ENCODE results near the gene RAB40C. TPM values are rescaled to one million over a fixed set of nuclear protein-coding genes. Genes with fewer than 3 reads are reported as not detected.

RAB40C gene
- total RNA-seq, 2 donors from 2014 or later = 11.1 to 13.5 TPM

- no peak for TF ChIP-seq CTCF (IDR thresholded peaks at IDR 0.05)
- Histone ChIP-seq H3K9me3 (no peaks in the 10 kb centered on the region), H3K4me1 (peaks cover 0 to 36% of the 10 kb centered on the region in 2 donors), H3K27ac (peak overlapping the region; percentile 99), H3K36me3 (peaks cover 6% of the 10 kb centered on the region), H3K4me3 (peak overlapping the region; percentile 82 to 85), H3K27me3 (no peaks in the 10 kb centered on the region)
- DNase-seq (ENCODE audit: low spot score) = peak; percentile 89
Observed at GRCh38 chr16:637081-638018, 47.5 kb downstream of the RAB40C start.

- H3K9me3 ChIP-seq = no peaks in the 10 kb centered on the region
- peaks cover 0 to 43% of the 10 kb centered on the region in 2 donors for H3K4me1 ChIP-seq
- no peak overlapping the region for H3K4me3 ChIP-seq
- H3K27ac ChIP-seq = peak overlapping the region; percentile 99
- TF ChIP-seq CTCF (IDR thresholded peaks at IDR 0.05) = no peak
- no peak for DNase-seq (ENCODE audit: low spot score)
- H3K36me3 ChIP-seq = peaks cover 6% of the 10 kb centered on the region
- no peaks in the 10 kb centered on the region for H3K27me3 ChIP-seq
Observed at GRCh38 chr16:638034-638543, 48.2 kb downstream of the RAB40C start.

GRCh38 chr16:638836-639235, 49.0 kb downstream of the RAB40C start:
- H3K27me3 ChIP-seq = no peaks in the 10 kb centered on the region
- H3K36me3 ChIP-seq = peaks cover 3% of the 10 kb centered on the region
- H3K9me3 ChIP-seq = no peaks in the 10 kb centered on the region
- H3K4me1 ChIP-seq = peaks cover 0 to 46% of the 10 kb centered on the region in 2 donors
- H3K4me3 ChIP-seq = no peak overlapping the region
- DNase-seq (ENCODE audit: low spot score) = no peak
- no peak for TF ChIP-seq CTCF (IDR thresholded peaks at IDR 0.05)
- H3K27ac ChIP-seq = peak overlapping the region; percentile 99

- Histone ChIP-seq H3K4me1 (peaks cover 0 to 50% of the 10 kb centered on the region in 2 donors), H3K36me3 (no peaks in the 10 kb centered on the region), H3K9me3 (no peaks in the 10 kb centered on the region), H3K27ac (peak overlapping the region; percentile 26 to 93), H3K27me3 (no peaks in the 10 kb centered on the region), H3K4me3 (peak overlapping the region in 1 of 2 donors; percentile 78)
- DNase-seq (ENCODE audit: low spot score) = no peak
- TF ChIP-seq CTCF (IDR thresholded peaks at IDR 0.05) = no peak
Observed at GRCh38 chr16:640614-641013, 50.7 kb downstream of the RAB40C start.

GRCh38 chr16:641326-642188, 51.7 kb downstream of the RAB40C start, which contains the start of gene MCRIP2:
MCRIP2 (plus strand) TSS chr16:641828; CDS start chr16:641992, 164 bp downstream.
- H3K9me3 ChIP-seq = no peaks in the 10 kb centered on the region
- H3K4me1 ChIP-seq = peaks cover 0 to 56% of the 10 kb centered on the region in 2 donors
- H3K36me3 ChIP-seq = no peaks in the 10 kb centered on the region
- no peaks in the 10 kb centered on the region for H3K27me3 ChIP-seq
- DNase-seq (ENCODE audit: low spot score) = peak; percentile 76
- H3K27ac ChIP-seq = peak within 1 kb of the TSS; percentile 86 to 93
- peak within 1 kb of the TSS; percentile 74 to 78 for H3K4me3 ChIP-seq
- no peak for TF ChIP-seq CTCF (IDR thresholded peaks at IDR 0.05)
